Measurements from ENCODE around the gene L1CAM. TPM values are rescaled to one million over a fixed set of nuclear protein-coding genes. Genes with fewer than 3 reads are reported as not detected.

Gene L1CAM
- total RNA-seq, 3 donors from 2014 or later = 0.29 to 1.8 (median 0.66) TPM

- Histone ChIP-seq H3K27ac (no peak overlapping the region), H3K27me3 (peaks cover 5 to 75% of the 10 kb centered on the region in 2 donors), H3K4me3 (no peak overlapping the region), H3K9me3 (no peaks in the 10 kb centered on the region), H3K4me1 (no peaks in the 10 kb centered on the region), H3K36me3 (no peaks in the 10 kb centered on the region)
- intact Hi-C loops (cut with DNase I; ENCODE audit: low total_unique reads) = no loop called here
- DNase-seq (ENCODE audit: low spot score in 2 of 2) = no peak
- TF ChIP-seq POLR2A (IDR thresholded peaks at IDR 0.05) (no peak), POLR2AphosphoS5 (IDR thresholded peaks at IDR 0.05) (no peak)
- TF ChIP-seq, protein P1, sequence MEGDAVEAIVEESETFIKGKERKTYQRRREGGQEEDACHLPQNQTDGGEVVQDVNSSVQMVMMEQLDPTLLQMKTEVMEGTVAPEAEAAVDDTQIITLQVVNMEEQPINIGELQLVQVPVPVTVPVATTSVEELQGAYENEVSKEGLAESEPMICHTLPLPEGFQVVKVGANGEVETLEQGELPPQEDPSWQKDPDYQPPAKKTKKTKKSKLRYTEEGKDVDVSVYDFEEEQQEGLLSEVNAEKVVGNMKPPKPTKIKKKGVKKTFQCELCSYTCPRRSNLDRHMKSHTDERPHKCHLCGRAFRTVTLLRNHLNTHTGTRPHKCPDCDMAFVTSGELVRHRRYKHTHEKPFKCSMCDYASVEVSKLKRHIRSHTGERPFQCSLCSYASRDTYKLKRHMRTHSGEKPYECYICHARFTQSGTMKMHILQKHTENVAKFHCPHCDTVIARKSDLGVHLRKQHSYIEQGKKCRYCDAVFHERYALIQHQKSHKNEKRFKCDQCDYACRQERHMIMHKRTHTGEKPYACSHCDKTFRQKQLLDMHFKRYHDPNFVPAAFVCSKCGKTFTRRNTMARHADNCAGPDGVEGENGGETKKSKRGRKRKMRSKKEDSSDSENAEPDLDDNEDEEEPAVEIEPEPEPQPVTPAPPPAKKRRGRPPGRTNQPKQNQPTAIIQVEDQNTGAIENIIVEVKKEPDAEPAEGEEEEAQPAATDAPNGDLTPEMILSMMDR (IDR thresholded peaks at IDR 0.05) = no peak
Observed at GRCh38 chrX:153827016-153827415, 59.0 kb downstream of the L1CAM start.

GRCh38 chrX:153825042-153825441 lies 60.9 kb downstream of the L1CAM start:
- DNase-seq (ENCODE audit: low spot score in 2 of 2) = no peak
- no peaks in the 10 kb centered on the region for H3K4me1 ChIP-seq
- H3K36me3 ChIP-seq = no peaks in the 10 kb centered on the region
- peaks cover 5 to 75% of the 10 kb centered on the region in 2 donors for H3K27me3 ChIP-seq
- TF ChIP-seq POLR2AphosphoS5 (IDR thresholded peaks at IDR 0.05) (no peak), POLR2A (IDR thresholded peaks at IDR 0.05) (no peak)
- TF ChIP-seq, protein P1 (IDR thresholded peaks at IDR 0.05) = no peak
- H3K4me3 ChIP-seq = no peak overlapping the region
- no peak overlapping the region for H3K27ac ChIP-seq
- no peaks in the 10 kb centered on the region for H3K9me3 ChIP-seq
- intact Hi-C loops (cut with DNase I; ENCODE audit: low total_unique reads) = no loop called here

DNA sequence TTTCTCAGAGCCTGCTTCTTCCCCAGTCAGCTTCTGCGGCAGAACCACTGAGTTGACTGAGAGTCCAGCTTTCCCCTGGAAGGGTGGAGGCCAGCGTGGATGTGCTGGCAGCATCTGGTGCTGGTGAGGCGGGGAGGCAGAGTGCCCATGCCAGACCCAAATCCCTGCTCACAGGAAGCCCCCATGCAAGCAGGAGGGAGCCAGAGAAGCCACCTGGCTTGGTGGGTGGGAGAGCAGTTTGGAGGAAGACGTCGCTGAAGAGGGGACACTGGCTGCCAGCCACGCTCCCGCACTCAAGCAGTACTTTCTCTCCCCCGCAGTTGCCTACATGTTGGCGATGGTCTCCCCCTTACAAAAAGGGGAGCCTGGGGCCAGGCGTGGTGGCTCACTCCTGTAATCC lies 61.6 kb downstream of the L1CAM start:
- peaks cover 0 to 75% of the 10 kb centered on the region in 2 donors for H3K27me3 ChIP-seq

DNA sequence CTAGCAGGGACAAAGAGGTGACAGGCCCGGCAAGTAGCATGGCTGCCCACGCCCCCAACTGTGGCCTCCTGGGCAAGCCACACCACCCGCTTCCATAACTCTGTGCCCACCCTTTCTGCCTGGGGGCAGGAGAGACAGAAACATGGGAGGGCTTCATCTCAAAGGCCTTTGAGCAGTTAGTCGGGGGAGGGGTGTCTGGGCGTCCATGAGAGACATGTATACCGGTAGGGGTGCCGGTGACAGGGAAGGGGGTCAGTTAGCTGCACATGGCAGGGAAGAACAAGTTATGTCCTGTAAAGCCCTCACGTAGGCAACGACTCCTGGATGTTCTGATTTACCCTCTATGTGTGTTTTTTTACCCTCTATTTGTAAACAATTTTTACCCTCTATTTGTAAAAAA lies 64.9 kb downstream of the L1CAM start:
- no peak overlapping the region for H3K4me3 ChIP-seq
- intact Hi-C loops (cut with DNase I; ENCODE audit: low total_unique reads) = no loop called here
- TF ChIP-seq, protein P1 (IDR thresholded peaks at IDR 0.05) = no peak
- TF ChIP-seq POLR2A (IDR thresholded peaks at IDR 0.05) (no peak), POLR2AphosphoS5 (IDR thresholded peaks at IDR 0.05) (no peak)
- no peaks in the 10 kb centered on the region for H3K36me3 ChIP-seq
- H3K27me3 ChIP-seq = peaks cover 0 to 78% of the 10 kb centered on the region in 2 donors
- no peak for DNase-seq (ENCODE audit: low spot score in 2 of 2)
- no peaks in the 10 kb centered on the region for H3K4me1 ChIP-seq
- no peak overlapping the region for H3K27ac ChIP-seq
- H3K9me3 ChIP-seq = peaks cover 0 to 3% of the 10 kb centered on the region in 2 donors

More for the DNA sequence above, 61.6 kb downstream of the L1CAM start:
- Histone ChIP-seq H3K9me3 (no peaks in the 10 kb centered on the region), H3K27ac (no peak overlapping the region), H3K4me3 (no peak overlapping the region), H3K36me3 (no peaks in the 10 kb centered on the region), H3K4me1 (no peaks in the 10 kb centered on the region)
- no peak for DNase-seq (ENCODE audit: low spot score in 2 of 2)
- intact Hi-C loops (cut with DNase I; ENCODE audit: low total_unique reads) = no loop called here
- TF ChIP-seq POLR2AphosphoS5 (IDR thresholded peaks at IDR 0.05) = no peak
- TF ChIP-seq, protein P1 (IDR thresholded peaks at IDR 0.05) = no peak
- no peak for TF ChIP-seq POLR2A (IDR thresholded peaks at IDR 0.05)

DNA sequence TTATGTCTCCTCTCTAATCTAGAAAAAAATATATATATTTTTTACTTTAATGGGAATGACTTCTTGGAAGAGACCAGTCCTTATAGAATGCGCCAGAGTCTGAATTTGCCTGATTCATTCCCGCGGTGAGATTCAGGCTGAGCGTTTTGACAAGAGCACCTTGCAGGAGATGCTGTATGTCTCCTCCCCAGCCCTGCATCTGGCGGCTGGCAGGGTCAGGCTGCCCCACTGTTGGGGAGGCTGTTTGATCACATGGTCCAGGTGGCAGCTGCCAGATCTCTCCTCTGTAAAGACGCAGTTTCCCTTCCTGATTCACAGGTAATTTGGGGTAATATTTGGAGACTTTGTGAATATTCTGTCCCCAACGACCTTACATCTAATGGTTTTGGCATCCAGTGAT lies 65.4 kb downstream of the L1CAM start:
- H3K9me3 ChIP-seq = peaks cover 0 to 3% of the 10 kb centered on the region in 2 donors
- no peak overlapping the region for H3K4me3 ChIP-seq
- peaks cover 0 to 75% of the 10 kb centered on the region in 2 donors for H3K27me3 ChIP-seq
- TF ChIP-seq, protein P1 (IDR thresholded peaks at IDR 0.05) = no peak
- H3K4me1 ChIP-seq = no peaks in the 10 kb centered on the region
- intact Hi-C loops (cut with DNase I; ENCODE audit: low total_unique reads) = no loop called here
- no peaks in the 10 kb centered on the region for H3K36me3 ChIP-seq
- no peak overlapping the region for H3K27ac ChIP-seq
- DNase-seq (ENCODE audit: low spot score in 2 of 2) = no peak
